NCI-H2107 (cell line): Measurements from ENCODE around the gene ICAM1.
A peak's percentile ranks its signal among the peaks of the same experiment; 100 is the strongest.
"Not testable (repeated sequence)": the region's sequence is repeated elsewhere in the genome, so short reads cannot be mapped to it uniquely, and the experiment has no call there.

ENCODE experiments used
- DNase-seq: peaks from one replicate; lab custom pipeline; 2025; lab: John Stamatoyannopoulos, UW

Gene ICAM1, protein sequence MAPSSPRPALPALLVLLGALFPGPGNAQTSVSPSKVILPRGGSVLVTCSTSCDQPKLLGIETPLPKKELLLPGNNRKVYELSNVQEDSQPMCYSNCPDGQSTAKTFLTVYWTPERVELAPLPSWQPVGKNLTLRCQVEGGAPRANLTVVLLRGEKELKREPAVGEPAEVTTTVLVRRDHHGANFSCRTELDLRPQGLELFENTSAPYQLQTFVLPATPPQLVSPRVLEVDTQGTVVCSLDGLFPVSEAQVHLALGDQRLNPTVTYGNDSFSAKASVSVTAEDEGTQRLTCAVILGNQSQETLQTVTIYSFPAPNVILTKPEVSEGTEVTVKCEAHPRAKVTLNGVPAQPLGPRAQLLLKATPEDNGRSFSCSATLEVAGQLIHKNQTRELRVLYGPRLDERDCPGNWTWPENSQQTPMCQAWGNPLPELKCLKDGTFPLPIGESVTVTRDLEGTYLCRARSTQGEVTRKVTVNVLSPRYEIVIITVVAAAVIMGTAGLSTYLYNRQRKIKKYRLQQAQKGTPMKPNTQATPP

DNA sequence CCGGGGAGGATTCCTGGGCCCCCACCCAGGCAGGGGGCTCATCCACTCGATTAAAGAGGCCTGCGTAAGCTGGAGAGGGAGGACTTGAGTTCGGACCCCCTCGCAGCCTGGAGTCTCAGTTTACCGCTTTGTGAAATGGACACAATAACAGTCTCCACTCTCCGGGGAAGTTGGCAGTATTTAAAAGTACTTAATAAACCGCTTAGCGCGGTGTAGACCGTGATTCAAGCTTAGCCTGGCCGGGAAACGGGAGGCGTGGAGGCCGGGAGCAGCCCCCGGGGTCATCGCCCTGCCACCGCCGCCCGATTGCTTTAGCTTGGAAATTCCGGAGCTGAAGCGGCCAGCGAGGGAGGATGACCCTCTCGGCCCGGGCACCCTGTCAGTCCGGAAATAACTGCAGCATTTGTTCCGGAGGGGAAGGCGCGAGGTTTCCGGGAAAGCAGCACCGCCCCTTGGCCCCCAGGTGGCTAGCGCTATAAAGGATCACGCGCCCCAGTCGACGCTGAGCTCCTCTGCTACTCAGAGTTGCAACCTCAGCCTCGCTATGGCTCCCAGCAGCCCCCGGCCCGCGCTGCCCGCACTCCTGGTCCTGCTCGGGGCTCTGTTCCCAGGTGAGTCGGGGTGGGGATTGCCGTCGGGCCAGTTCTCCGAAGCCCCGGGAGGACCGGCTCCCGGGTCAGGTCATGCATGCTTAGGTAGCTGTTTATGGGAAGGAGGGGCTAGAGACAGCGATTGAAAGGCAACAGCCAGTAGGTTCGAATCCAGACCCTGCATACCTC is at the start of gene ICAM1:
TSS of gene ICAM1 (plus strand) at position 505 of the 779 bp plus-strand sequence. CDS start at position 545, 40 bp downstream.
- DNase-seq = no peak

DNA sequence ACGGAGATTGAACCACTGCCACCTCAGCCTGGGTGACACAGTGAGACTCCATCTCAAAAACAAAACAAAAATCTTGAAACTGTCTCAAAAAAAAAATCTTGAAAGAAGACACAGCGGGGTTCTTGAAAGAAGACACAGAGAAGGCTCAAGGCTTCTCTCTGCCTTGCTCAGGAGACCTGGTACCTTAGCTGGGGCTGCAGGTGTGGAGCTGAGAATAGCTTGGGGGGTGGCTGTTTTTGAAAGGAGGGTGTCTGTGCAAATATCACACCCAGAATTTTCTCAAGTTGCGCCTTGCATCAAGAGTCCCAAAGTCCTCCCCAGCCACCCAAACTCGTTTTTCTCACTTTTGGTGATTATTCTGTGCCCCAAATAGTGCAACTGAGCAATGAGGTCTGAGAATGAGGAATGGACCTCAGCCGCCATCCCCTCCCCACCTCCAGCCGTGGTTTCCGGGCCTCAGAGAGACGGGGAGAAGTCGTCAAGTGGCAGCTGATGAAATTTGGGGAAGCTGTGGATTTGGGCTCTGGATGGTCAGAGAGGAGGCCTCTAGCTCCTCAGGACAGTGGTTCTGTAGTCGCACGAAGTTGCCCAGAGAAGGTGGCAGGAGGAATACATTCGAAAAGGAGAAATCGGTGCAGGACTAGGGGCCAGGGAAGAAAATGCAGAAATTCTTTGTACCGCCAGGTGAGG is 48.6 kb upstream of the ICAM1 start:
- no peak for DNase-seq

DNA sequence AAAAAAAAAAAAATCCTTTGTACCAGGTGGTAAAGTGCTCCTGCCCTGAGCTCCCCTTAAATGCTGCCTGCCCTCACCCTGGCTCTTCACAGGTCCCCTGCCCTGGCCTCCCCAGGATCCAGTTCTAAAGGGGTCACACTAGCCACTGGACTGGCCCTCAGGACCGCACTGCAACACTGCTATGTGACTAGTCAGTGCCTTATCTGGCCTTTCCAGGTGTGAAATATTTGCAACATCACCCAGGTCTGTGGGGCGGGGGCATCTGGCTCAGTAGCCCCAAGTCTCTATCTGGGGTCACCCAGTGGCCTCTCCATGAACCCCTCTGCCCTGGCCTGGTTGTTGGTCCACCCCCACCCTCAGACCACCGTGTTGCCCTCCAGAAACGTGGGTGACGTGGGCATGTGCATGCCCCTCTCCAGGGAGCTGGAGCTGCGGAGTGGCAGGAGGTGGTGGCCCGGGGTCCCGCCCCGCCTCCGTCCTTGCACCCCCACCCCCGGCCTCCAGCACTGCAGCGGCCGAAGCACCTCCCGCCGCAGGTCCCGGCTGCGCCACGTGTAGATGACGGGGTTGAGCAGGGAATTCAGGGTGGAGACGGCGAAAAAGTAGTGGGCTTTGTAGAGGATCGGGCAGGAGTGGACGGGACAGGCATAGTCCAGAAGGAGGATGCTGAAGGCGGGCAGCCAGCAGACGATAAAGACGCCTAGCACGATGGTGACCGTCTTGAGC is 47.3 kb upstream of the ICAM1 start:
- no peak for DNase-seq

DNA sequence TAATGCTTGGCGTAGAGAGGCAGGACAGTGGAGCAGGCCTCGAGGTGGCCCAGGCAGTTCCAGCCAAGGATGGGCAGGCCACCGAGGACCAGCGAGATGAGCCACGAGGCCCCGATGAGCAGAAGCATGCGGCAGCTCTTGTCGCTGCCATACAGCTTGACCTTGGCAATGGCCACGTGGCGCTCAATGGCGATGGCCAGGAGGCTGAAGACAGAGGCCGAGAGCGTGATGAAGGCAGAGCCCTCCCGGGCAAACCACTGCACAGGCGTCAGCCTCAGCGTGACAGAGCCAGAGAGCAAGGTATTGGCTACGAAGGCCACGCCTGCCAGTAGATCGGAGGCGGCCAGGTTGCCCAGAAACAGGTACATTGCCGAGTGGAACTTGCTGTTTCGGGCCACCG is 46.6 kb upstream of the ICAM1 start:
- no peak for DNase-seq

DNA sequence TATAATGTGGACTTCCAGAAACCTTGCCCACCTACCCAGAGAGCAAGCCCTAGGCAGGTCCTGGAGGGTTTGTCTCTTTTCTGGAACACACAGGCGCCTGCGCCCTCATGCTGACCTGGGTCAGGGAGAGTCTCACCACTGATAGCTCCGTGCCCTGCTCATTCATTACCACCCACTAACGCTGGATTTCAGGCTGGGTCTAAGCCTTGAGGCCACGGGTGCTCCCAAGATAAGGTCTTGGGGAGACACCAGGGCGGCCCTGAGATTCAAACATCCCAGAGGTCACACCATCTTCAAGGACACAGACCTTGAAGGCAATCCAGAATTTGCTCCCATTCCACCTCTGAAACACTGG is 44.9 kb upstream of the ICAM1 start:
- no peak for DNase-seq

DNA sequence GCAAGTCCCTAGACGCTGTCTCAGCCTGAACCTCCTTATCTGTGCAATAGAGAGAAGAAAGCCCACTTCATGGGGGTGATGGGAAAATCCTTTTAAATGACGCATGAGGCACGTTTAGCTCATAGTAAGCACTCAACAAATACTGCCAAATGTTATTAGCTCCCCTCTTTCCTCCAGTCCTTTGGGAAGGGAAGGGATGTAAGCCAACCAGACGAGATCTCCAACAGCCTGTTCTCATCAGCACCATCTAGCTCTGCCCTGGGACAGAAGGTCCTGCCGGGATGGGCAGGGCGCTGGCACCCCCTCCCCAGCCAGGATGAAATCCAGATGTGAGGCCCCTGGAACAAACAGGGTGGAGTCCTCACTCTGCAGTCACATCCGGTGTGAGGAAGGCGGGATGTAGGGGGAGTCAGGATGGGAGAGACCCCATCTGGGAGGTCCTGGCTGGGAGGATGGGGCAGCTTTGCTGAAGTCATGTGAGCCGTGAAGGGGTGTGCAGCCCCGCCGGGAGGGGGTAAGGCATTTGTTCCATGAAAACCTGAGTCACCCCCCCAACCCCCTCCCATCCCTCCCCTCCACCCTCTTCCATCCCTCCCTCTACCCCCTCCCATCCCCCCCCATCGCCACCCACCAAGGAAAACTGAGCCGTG is 44.4 kb upstream of the ICAM1 start:
- no peak for DNase-seq

DNA sequence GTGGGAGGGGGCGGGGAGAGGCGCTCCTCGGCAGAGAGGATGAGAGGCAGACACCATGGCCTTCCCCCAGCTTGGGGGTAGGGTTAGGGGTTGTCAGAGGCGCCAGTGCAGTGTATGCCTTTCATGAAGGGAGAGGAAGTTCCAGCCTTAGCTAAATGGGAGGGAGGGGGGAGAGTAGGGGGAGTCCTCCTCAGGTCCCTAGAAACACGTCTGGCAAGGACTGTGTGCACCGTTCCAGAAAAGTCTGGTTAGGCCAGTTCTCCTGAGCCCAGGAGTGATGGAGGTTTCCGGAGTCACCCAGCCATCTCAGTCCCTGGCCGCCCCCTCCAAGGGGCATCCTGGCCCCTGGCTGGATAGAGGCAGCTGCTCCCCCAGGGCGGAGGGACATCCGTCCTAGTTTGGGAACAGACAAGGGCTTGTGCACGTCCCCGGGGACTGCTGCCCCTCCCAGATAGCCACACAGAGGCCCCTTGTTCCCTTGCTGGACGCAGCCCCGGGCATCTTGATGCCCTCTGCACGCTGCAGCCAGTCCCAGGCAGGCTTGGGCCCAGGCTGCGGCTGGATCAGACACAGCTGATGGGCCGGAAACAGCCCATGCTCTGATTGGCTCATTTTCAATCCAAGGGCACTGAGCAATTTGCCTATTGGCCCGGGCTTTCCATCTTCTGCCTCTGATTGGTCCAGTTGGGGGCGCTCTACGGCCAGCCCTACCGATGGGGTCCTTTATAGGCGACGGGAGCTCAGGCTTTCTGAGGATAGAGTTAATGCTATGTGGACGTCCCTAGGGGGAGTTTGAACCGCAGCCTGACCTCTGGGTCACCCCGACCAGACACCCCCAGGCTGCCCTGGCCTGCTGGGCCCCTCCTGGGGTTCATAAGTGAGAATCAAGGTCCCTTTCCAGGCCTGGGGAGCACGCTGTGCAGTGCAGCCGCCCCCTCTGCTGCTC is 43.6 kb upstream of the ICAM1 start:
- DNase-seq = no peak

DNA sequence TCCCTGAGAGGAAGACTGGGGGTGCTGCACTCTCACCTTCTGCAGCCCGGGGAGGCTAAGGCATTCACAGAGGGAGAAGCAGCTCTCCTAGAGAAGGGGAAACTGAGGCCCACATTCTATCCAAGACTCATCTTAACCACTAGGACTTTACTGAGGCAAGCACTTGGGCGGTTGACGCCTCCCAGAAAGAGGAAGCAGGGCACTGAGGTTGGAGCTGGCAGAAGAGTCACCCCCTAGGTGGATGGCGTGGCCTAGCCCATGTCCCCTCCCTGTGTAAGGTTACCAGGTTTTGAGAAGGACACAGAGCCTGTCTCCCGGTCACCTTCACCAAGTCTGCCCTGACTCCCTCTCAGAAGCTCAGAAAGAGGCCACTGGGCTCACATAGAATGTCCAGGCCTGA is 42.5 kb upstream of the ICAM1 start:
- DNase-seq = no peak

DNA sequence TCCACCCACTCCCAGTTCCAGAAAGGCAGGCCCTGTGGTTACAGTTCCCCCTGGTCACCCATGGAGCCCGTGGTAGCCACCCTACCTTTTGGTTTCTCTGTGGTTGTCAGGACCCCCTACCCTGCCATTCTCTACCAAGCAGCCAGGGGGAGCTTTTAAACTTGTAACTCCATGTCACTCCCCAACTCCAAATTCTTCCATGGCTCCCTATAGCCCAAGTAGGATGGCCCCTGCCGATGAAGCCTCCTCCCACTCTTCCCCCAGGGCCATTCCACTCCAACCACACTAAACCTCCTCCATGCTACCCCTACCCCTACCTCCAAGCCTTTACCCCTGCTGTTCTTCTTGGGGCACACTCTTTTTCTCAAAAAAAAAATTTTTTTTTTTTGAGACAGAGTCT is 42.0 kb upstream of the ICAM1 start:
- DNase-seq = no peak

DNA sequence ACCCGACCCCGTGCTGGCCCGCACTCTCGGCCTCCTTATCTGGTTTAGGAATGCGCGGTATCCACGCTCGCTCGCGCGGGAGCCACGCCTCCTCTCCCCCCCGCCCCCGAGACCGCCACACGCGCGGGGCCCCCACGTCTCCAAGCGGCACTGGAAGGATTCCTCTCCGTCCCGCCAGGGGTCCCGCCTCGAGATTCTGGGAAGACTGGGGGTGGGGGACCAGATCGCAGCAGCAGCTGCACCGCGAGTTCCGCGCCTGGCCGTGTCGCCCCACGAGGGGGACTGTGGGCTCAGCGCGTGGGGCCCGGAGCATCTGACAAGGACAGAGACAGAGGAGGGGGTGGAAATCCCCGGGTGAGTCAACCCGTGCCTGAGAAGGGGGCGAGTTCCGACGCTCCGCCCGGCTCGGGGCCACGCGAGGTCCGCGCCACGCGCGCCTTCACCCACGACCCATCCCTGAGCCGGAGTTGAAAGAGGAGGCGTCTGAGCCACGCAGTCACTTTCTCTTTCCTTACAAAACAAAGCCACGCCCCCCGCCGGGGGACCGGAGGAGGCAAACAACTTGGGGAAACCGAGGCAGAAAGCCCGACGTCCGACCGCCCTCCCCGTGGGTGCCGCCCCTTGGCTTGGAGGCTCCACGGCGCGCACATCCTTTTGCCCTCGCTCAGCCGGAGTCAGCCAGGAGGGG is 40.6 kb upstream of the ICAM1 start:
- DNase-seq = no peak

DNA sequence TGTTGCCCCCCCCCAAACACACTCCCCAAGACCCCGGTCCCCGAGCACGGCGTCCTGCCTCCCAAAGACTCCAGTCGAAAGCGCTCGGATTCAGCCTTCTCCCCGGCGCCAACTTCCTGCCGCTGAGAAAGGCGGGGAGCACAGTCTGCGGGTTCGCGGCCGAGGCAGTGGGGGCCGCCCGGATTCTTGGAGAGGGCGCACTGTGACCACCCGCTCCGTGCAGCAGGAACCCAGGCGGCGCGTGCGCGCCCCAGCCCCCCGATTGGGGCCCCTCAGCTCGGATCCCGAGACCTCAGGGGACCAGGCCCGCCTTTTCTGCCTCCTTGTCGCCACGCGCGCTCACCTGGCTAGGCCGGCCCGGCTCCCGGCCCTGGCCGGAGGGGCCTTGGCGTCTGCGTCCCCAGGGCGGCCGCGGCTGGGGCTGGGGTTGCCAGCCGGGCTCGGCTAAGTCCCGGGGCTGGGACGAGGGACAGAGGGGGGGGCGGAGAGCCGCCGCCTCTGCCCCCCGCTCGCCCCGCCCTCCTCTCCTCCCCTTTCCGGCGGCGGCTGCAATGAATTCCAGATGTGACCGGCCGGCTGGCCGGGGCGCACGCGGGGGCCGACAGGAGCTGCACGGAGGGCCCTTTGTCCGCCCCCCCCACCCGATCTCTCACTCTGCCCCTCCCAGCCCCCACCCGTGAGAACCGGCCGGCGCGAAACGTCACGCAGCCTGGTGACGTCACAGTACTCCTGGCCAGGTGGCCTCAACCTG is 39.9 kb upstream of the ICAM1 start, which contains the start of gene S1PR2:
TSS of gene S1PR2 (minus strand) at position 471 of the 751 bp plus-strand sequence. CDS start 6,426 bp downstream, outside the sequence.
- DNase-seq = no peak

DNA sequence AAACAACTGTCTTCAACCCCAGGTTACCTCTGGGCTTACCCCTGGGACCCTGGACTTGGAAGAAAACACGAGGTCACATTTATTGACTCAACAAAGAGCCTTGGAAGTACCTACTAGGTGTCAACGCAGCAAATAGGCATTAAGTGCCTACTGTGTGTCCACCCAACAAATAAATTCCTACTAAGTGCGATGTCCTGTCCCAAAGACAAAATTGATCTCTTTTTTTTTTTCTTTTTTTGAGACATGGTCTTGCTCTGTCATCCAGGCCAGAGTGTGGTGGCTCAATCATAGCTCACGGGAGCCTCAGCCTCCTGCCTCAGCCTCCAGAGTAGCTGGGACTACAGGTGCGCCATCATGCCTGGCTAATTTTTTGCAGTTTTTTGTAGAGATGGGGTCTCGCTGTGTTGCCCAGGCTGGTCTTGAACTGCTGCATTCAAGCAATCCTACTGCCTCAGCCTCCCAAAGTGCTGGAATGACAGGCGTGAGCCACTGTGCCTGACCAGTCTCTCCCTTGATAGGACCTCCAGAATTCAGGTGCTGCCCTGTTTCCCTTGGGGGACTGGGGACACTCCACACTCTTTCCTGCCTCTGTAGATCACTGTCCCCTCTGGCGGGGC is 39.2 kb upstream of the ICAM1 start:
- DNase-seq = no peak

DNA sequence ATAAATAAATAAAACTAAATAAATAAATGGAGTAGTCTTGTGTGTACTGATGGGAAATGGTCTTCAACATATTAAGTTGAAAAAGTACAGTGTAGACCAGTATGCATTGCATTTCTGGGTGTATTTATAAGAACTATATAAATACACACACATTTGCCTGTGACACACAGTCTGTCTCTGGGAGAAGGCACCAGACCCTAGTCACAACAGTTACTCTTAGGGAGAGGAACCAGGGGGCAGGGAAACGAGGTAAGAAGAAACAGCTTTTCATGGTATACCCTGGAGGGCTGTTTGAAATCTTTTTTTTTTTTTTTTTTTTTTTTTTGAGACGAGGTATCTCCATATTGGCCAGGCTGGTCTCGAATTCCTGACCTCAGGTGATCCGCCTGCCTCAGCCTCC is 37.0 kb upstream of the ICAM1 start:
- no peak for DNase-seq

DNA sequence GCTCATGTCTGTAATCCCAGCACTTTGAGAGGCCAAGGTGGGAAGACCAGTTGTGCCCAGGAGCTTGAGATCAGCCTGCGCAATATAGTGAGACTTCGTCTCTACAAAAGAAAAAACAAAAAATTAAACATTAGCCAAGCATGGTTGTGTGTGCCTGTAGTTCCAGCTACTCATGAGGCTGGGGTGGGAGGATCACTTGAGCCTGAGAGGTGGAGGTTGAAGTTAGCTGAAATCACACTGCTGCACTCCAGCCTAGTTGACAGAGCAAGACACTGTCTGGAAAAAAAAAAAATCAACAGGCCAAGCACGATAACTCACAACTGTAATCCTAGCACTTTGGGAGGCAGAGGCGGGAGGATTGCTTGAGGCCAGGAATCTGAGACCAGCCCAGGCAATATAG is 35.9 kb upstream of the ICAM1 start:
- DNase-seq = no peak

DNA sequence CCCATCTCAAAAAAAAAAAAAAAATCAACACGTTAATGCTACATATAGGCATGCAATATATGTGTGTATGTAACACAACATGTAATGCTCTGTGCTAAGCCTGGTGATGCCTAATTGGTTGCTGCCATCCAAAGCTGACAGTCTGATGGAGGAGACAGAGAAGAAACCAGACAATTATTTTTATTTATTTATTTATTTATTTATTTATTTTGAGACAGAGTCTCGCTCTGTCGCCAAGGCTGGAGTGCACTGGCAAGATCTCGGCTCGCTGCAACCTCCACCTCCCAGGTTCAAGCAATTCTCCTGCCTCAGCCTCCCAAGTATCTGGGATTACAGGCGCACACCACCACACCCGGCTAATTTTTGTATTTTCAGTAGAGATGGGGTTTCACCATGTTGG is 35.5 kb upstream of the ICAM1 start:
- DNase-seq = not testable (repeated sequence)

DNA sequence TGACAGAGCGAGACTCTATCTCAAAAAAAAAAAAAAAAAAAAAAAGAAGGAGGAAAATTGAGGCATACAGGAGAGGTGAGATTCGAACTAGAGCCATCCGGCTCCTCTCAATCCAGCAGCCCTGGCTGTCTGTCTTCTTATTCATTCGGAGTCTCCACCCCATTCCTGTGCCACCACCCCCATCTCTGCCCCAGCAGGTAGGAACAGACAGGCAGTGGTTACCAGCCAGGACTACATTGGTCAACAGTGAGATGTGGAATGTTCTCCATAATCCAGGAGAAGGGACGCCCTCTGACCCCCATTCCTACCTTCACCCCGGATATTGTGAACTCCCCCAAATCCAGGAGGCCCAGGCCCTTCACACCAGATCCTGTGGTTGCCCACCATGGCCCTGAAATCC is 33.2 kb upstream of the ICAM1 start:
- no peak for DNase-seq

DNA sequence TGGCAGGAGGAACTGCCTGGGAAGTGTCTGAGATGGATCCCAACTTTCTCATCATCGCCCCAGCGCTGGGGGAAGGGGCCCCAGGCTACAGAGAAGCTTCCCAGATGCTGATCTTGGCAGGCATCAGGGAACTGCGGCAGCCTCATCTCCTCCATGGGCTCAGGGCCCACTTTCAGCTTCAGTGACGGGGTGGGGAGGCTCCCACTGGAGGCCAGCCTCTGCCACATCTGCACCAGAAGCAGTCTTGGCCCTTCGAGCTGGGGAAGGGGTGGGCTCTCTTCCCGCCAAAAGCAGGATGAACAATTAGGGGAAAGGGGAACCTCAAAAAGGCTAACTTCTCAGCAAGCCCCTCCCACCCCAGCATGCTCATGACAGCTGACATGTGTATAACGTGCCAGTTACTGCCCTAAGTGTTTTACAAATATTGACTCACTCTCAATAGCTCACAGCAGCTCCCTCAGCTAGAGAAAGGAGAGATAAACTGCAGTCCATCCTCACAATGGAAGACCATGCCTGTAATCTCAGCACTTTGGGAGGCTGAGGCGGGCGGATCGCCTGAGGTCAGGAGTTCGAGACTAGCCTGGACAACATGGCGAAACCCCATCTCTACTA is 32.6 kb upstream of the ICAM1 start:
- peak; percentile 29 for DNase-seq
